Activated naive CD4-positive, alpha-beta T cell treated with anti-CD3 and anti-CD28 coated beads, Interleukin-2, amount 10 ng/mL, durations not matched to agents 7 days and 5 days (primary cell): ENCODE measurements around the gene ZNF101.
A peak's percentile ranks its signal among the peaks of the same experiment; 100 is the strongest.

ENCODE experiments used
- CTCF ChIA-PET: fragments of 350-600 bp; sonication (Branson Sonifier 250); formaldehyde crosslinking; loops from one replicate; lab custom pipeline; 2021; ENCODE audit warnings: antibody characterized with exemption; lab: Charles Lee
- DNase-seq: peaks from one replicate; pipeline ENCODE4 v3.0.0-alpha.2; 2020
- H3K27ac Mint-ChIP-seq: one replicate; pipeline ENCODE4 v1.8.0; 2021; ENCODE audit warnings: mild to moderate bottlenecking, moderate library complexity, mixed read lengths
- H3K27me3 Mint-ChIP-seq: one replicate; pipeline ENCODE4 v1.8.0; 2021; ENCODE audit warnings: mild to moderate bottlenecking, mixed read lengths
- H3K36me3 Mint-ChIP-seq: one replicate; pipeline ENCODE4 v1.8.0; 2021; ENCODE audit warnings: mixed read lengths
- H3K4me1 Mint-ChIP-seq: one replicate; pipeline ENCODE4 v1.8.0; 2021; ENCODE audit warnings: mixed read lengths
- H3K4me3 Mint-ChIP-seq: one replicate; pipeline ENCODE4 v1.8.0; 2021; ENCODE audit warnings: mild to moderate bottlenecking, moderate library complexity, mixed read lengths
- H3K9me3 Mint-ChIP-seq: one replicate; pipeline ENCODE4 v1.8.0; 2021; ENCODE audit warnings: mixed read lengths

Gene ZNF101

DNA sequence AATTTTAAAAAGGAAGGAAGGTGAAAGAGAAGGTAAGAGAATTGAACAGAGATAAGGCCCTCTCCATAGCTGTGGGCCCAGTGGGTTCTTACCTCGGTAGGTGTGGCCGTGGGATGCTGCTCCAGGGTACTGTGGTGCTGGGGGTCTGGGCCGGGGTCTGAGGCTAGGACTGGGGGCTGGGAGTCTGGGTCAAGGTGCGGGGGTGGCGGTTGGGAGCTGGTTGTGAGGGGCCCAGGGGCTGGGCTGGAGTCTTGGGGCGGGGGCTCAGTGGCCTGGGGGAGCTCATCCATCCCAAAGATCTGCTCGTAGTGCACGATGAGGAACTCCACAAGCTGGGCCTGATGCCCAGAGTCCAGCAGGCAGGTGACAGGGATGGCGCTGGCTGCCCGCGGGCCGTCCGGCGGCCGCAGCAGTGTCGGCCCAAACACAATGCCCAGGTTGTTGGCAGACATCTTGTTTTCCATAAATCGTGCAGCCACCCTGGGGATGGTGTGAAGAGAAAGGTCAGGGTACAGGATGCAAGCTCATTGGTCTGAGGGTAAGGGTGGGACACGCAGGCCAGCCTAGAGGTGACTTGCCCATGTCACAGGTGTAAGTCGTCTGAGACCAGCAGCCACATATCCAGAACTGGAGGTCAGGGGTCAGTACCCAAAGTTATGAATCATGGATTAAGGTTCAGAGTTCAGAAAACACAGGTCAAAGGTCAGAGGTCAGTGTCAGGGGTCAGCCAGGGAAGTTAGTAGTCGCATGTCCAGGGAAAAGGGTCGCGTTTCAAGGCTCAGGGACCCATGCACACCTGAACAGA lies 34.7 kb upstream of the ZNF101 start:
- peaks cover 30% of the 10 kb centered on the region for H3K4me1 Mint-ChIP-seq
- H3K4me3 Mint-ChIP-seq = no peak overlapping the region
- H3K27ac Mint-ChIP-seq = peak overlapping the region; percentile 62
- no peaks in the 10 kb centered on the region for H3K27me3 Mint-ChIP-seq
- peaks cover 62% of the 10 kb centered on the region for H3K36me3 Mint-ChIP-seq
- CTCF ChIA-PET = interaction anchor here (1.2 to 1.7 kb wide), 3 partner anchors 10 to 102 kb away, joined by 3 to 7 read pairs (median 3); partner anchors contain the start of gene GMIP
- no peak for DNase-seq
- H3K9me3 Mint-ChIP-seq = no peaks in the 10 kb centered on the region

- Mint-ChIP-seq H3K36me3 (peaks cover 58% of the 10 kb centered on the region), H3K4me3 (no peak overlapping the region), H3K4me1 (peaks cover 29% of the 10 kb centered on the region), H3K9me3 (no peaks in the 10 kb centered on the region), H3K27ac (peak overlapping the region; percentile 76), H3K27me3 (no peaks in the 10 kb centered on the region)
- DNase-seq = no peak
- CTCF ChIA-PET = interaction anchor here (1.2 to 1.7 kb wide), 3 partner anchors 9 to 102 kb away, joined by 3 to 7 read pairs (median 3); partner anchors contain the start of gene GMIP
Observed at GRCh38 chr19:19634516-19635312, 33.9 kb upstream of the ZNF101 start.

DNA sequence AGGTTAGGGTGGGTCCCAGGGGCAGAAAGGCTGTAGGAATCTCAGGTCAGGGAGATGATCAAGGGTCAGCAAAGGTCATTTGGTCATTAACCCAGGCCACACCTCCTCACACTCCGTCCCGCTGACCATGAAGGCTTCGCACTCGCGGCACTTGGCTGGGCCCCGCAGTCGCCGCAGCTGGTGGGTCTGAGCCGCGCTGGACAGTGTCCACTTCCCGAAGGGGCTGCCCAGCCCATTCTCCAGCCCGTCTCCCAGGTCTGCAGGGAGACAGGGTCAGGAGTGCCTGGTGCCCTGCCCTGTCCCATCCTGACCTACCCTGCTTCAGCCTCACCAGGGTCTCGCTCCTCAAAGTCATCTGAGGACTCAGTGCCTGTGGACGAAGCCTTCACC lies 33.3 kb upstream of the ZNF101 start:
- Mint-ChIP-seq H3K27me3 (no peaks in the 10 kb centered on the region), H3K36me3 (peaks cover 61% of the 10 kb centered on the region), H3K4me3 (no peak overlapping the region), H3K27ac (no peak overlapping the region), H3K4me1 (peaks cover 34% of the 10 kb centered on the region), H3K9me3 (no peaks in the 10 kb centered on the region)
- CTCF ChIA-PET = no interaction called here
- DNase-seq = no peak

DNA sequence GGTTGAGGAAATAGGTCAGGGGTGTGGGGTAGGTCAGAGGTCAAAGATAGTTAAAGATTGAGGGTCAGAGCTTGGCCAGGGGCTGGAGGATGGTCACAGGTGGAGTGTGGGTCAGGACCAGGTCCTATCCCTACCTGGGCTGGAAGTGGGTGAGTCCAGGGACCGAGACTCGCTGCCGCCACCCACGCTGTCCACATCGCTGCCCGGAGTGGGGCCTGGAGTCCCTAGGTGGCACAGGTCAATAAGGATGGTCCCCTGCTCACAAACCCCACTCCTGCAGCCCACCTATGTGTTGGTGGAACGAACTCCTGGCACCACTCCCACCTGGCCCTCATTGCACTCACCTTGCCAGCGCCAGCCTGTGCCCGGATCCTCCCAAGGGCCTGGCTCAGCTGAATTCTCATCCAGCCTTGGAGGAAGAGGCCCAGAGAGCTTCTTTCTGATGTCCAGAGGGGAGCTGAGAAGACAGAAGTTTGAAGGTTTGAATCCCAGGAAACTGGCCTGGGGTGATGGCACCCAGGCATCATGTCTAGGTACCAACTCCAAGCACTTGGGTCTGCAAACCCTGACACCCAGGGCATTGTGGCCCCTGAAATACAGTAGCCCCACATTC lies 32.0 kb upstream of the ZNF101 start:
- peaks cover 37% of the 10 kb centered on the region for H3K4me1 Mint-ChIP-seq
- H3K4me3 Mint-ChIP-seq = no peak overlapping the region
- no peak for DNase-seq
- peaks cover 59% of the 10 kb centered on the region for H3K36me3 Mint-ChIP-seq
- no peak overlapping the region for H3K27ac Mint-ChIP-seq
- H3K9me3 Mint-ChIP-seq = no peaks in the 10 kb centered on the region
- CTCF ChIA-PET = no interaction called here
- H3K27me3 Mint-ChIP-seq = no peaks in the 10 kb centered on the region

- H3K9me3 Mint-ChIP-seq = no peaks in the 10 kb centered on the region
- no peak for DNase-seq
- H3K27me3 Mint-ChIP-seq = no peaks in the 10 kb centered on the region
- CTCF ChIA-PET = no interaction called here
- no peak overlapping the region for H3K4me3 Mint-ChIP-seq
- peaks cover 62% of the 10 kb centered on the region for H3K36me3 Mint-ChIP-seq
- H3K27ac Mint-ChIP-seq = no peak overlapping the region
- peaks cover 42% of the 10 kb centered on the region for H3K4me1 Mint-ChIP-seq
Observed at GRCh38 chr19:19637186-19637522, 31.5 kb upstream of the ZNF101 start.

DNA sequence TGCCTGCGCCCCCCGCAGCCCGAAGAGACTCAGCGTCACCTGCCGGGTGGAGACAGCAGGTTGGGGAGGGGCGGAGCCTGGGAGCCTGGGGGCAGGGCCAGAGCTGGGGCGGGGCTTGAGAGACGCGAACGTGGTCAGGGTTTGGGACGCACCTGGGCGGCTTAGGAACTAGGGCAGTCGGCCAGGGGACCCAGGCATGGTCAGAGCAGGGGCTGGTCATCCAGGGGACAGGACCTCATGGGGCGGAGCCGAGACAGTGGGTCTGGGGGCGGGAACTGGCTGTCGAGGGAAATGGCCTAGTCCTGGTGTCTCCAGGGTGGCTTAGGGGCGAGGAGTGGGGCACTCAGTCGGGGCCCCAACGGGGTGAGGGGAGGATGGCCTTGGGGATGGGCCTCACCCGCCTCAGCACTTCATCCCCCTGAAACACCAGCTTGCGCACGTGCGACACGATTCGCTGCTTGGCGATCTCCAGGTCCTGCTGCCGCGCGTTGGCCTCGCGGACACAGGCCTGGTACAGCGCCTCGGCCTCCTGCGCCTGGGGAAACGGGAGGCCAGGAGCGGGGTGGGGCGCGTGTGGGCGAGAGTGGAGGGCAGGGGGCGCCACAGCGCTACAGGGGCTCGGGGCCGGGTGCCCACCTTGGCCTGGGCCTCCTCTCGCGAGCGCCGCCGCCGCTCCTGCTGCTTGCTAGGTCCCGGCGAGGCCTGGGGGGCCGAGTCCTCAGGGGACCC lies 31.0 kb upstream of the ZNF101 start:
- CTCF ChIA-PET = no interaction called here
- Mint-ChIP-seq H3K36me3 (peaks cover 61% of the 10 kb centered on the region), H3K9me3 (no peaks in the 10 kb centered on the region), H3K27ac (no peak overlapping the region), H3K27me3 (no peaks in the 10 kb centered on the region), H3K4me3 (no peak overlapping the region), H3K4me1 (peaks cover 46% of the 10 kb centered on the region)
- no peak for DNase-seq

- Mint-ChIP-seq H3K27me3 (no peaks in the 10 kb centered on the region), H3K27ac (peak overlapping the region; percentile 97), H3K4me1 (peaks cover 28% of the 10 kb centered on the region), H3K9me3 (no peaks in the 10 kb centered on the region), H3K36me3 (peaks cover 48% of the 10 kb centered on the region), H3K4me3 (peak overlapping the region; percentile 97)
- DNase-seq = peak; percentile 60
- CTCF ChIA-PET = no interaction called here
Observed at GRCh38 chr19:19642506-19643157, 26.0 kb upstream of the ZNF101 start.

GRCh38 chr19:19643158-19644053 lies 25.2 kb upstream of the ZNF101 start, which contains the start of gene GMIP:
TSS of gene GMIP (minus strand) at chr19:19643657. CDS start at chr19:19643529, 128 bp downstream.
- peaks cover 50% of the 10 kb centered on the region for H3K36me3 Mint-ChIP-seq
- H3K27ac Mint-ChIP-seq = peak within 1 kb of the TSS; percentile 97
- H3K9me3 Mint-ChIP-seq = no peaks in the 10 kb centered on the region
- peak within 1 kb of the TSS; percentile 97 for H3K4me3 Mint-ChIP-seq
- CTCF ChIA-PET = interaction anchor here (0.6 to 4.0 kb wide), 17 partner anchors 9 to 111 kb away, joined by 3 to 38 read pairs (median 4); partner anchors contain the start of gene ZNF101
- DNase-seq = peak; percentile 92
- H3K4me1 Mint-ChIP-seq = peaks cover 25% of the 10 kb centered on the region
- no peaks in the 10 kb centered on the region for H3K27me3 Mint-ChIP-seq

DNA sequence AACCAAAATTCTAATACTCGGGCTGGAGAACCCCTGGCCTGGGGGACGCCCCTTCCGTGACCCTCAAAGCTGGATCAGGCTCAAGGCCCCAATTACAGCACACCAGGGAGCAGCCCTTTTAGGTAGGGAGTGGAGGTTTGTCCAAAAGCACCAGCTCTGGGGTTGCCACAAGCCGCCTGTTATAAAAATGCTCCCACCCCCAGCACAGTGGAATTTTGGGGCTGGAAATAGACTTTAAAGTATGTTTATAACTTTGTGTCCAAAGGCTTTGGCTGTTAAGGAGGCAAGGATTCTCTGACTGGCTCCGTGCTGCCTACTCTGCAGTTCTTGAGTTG lies 24.6 kb upstream of the ZNF101 start:
- Mint-ChIP-seq H3K27ac (peak overlapping the region; percentile 97), H3K27me3 (no peaks in the 10 kb centered on the region), H3K4me3 (peak overlapping the region; percentile 97), H3K4me1 (peaks cover 24% of the 10 kb centered on the region), H3K9me3 (no peaks in the 10 kb centered on the region), H3K36me3 (peaks cover 48% of the 10 kb centered on the region)
- CTCF ChIA-PET = interaction anchor here (0.7 to 4.0 kb wide), 17 partner anchors 10 to 114 kb away, joined by 3 to 38 read pairs (median 4); partner anchors contain the start of gene ZNF101
- DNase-seq = no peak

GRCh38 chr19:19645233-19645870 lies 23.3 kb upstream of the ZNF101 start:
- Mint-ChIP-seq H3K27ac (no peak overlapping the region), H3K9me3 (no peaks in the 10 kb centered on the region), H3K27me3 (no peaks in the 10 kb centered on the region), H3K36me3 (peaks cover 48% of the 10 kb centered on the region), H3K4me1 (peaks cover 19% of the 10 kb centered on the region), H3K4me3 (no peak overlapping the region)
- DNase-seq = no peak
- CTCF ChIA-PET = interaction anchor here (0.9 to 4.0 kb wide), 5 partner anchors 14 to 115 kb away, joined by 3 to 38 read pairs (median 3); no protein-coding TSS in a partner anchor

DNA sequence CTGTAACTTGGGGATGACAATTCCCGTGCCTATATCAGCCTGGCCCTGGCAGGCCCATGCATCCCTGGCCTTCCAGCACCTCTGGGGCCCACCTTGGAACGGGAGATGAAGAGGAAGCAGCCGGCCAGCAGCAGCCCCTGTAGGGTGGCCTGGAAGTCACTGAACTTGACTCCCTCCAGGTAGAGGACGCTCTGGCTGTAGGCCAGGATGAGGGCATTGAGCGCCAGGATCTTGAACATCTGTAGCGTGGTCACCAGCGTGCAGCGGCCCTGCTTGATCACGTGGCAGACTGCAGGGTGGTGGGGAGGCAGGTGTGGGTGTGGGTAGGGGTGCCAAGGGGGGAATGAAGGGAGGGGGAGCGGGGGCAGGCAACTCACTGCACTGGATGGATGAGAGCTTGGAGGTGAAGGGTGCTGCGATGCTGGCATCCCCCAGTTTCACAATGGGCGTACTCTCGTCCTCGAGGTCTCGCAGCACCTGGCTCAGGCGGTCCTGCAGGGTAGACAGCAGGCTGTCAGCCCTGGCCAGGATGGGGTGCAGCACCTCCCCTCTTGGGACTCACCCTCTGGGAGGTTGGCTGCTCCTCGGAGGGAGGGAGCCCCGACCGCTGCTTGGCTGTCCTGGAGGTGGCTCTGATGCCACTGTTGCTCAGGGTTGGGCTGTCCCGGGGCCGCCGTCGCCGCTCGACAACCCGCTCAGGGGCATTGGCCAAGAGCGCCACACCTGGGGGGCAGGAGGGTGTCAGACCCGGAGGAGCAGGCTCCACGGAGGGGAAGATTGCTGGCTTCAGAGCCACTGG lies 21.4 kb upstream of the ZNF101 start:
- H3K4me1 Mint-ChIP-seq = peaks cover 11% of the 10 kb centered on the region
- H3K9me3 Mint-ChIP-seq = no peaks in the 10 kb centered on the region
- no peak for DNase-seq
- H3K27ac Mint-ChIP-seq = no peak overlapping the region
- CTCF ChIA-PET = interaction anchor here (4.0 kb wide), 1 partner anchor 115 kb away, joined by 38 read pairs; no protein-coding TSS in a partner anchor
- peaks cover 49% of the 10 kb centered on the region for H3K36me3 Mint-ChIP-seq
- no peaks in the 10 kb centered on the region for H3K27me3 Mint-ChIP-seq
- no peak overlapping the region for H3K4me3 Mint-ChIP-seq
